ENCODE results near the gene TUBGCP2. TPM values are rescaled to one million over a fixed set of nuclear protein-coding genes. Genes with fewer than 3 reads are reported as not detected.

Gene TUBGCP2
- polyA plus RNA-seq, 1 donor (not counting 4 experiments of a cell fraction or from before 2014, with no cell fraction given) = 55.8 TPM

GRCh38 chr10:133299224-133299623 is 9.4 kb downstream of the TUBGCP2 start:
- Histone ChIP-seq H4K20me1 (ENCODE audit: control insufficient read depth, extremely low read depth, insufficient read depth, low read length) (no peaks in the 10 kb centered on the region), H2AFZ (ENCODE audit: control insufficient read depth, low read length) (no peak overlapping the region), H3K4me2 (ENCODE audit: control insufficient read depth, extremely low read depth, insufficient read depth, low read depth, low read length) (no peak overlapping the region), H3K27me3 (ENCODE audit: control insufficient read depth, extremely low read depth, insufficient read depth, low read length) (no peaks in the 10 kb centered on the region), H3K36me3 (ENCODE audit: control insufficient read depth in 2 of 2, extremely low read depth in 1 of 2, insufficient read depth in 2 of 2, low read length in 2 of 2) (peaks cover 30 to 34% of the 10 kb centered on the region in 2 experiments), H3K4me3 (ENCODE audit: control insufficient read depth in 2 of 3, extremely low read depth in 1 of 3, insufficient read depth in 2 of 3, low read depth in 1 of 3, low read length in 3 of 3) (no peak overlapping the region), H3K9me1 (ENCODE audit: control insufficient read depth, extremely low read depth, insufficient read depth, low read length) (no peaks in the 10 kb centered on the region), H3K79me2 (ENCODE audit: control insufficient read depth, insufficient read depth, low read length) (peaks cover 17% of the 10 kb centered on the region), H3K27ac (ENCODE audit: control insufficient read depth, insufficient read depth, low read length) (no peak overlapping the region), H3K4me1 (ENCODE audit: control insufficient read depth, extremely low read depth, insufficient read depth, low read length) (peaks cover under 1% of the 10 kb centered on the region), H3K9ac (ENCODE audit: control insufficient read depth, extremely low read depth, insufficient read depth, low read length) (no peak overlapping the region), H3K9me3 (ENCODE audit: control insufficient read depth, low read depth, low read length) (no peaks in the 10 kb centered on the region)
- DNase-seq (ENCODE audit: low read depth, low spot score) (no peak), FAIRE-seq (no peak)
- dilution Hi-C loops (cut with MboI; ENCODE audit: extremely low pct_ligation_motif_present, low sequenced_read_pairs) = no loop called here
- TF ChIP-seq EZH2 (IDR thresholded peaks at IDR 0.05; ENCODE audit: low read length) = no peak
- TF ChIP-seq CTCF (optimal IDR thresholded peaks at IDR 0.05 in 1 of 3, IDR thresholded peaks at IDR 0.05 in 1 of 3, conservative IDR thresholded peaks at IDR 0.05 in 1 of 3; ENCODE audit: extremely low read depth in 1 of 3, insufficient read depth in 2 of 3, low read length in 3 of 3) = no peak

- no peak overlapping the region for H3K9ac ChIP-seq (ENCODE audit: control insufficient read depth, extremely low read depth, insufficient read depth, low read length)
- H3K4me3 ChIP-seq (ENCODE audit: control insufficient read depth in 2 of 3, extremely low read depth in 1 of 3, insufficient read depth in 2 of 3, low read depth in 1 of 3, low read length in 3 of 3) = no peak overlapping the region
- FAIRE-seq = no peak
- no peaks in the 10 kb centered on the region for H3K27me3 ChIP-seq (ENCODE audit: control insufficient read depth, extremely low read depth, insufficient read depth, low read length)
- H2AFZ ChIP-seq (ENCODE audit: control insufficient read depth, low read length) = no peak overlapping the region
- TF ChIP-seq CTCF (optimal IDR thresholded peaks at IDR 0.05 in 1 of 3, IDR thresholded peaks at IDR 0.05 in 1 of 3, conservative IDR thresholded peaks at IDR 0.05 in 1 of 3; ENCODE audit: extremely low read depth in 1 of 3, insufficient read depth in 2 of 3, low read length in 3 of 3) (no peak), EZH2 (IDR thresholded peaks at IDR 0.05; ENCODE audit: low read length) (no peak)
- dilution Hi-C loops (cut with MboI; ENCODE audit: extremely low pct_ligation_motif_present, low sequenced_read_pairs) = no loop called here
- no peaks in the 10 kb centered on the region for H4K20me1 ChIP-seq (ENCODE audit: control insufficient read depth, extremely low read depth, insufficient read depth, low read length)
- H3K9me1 ChIP-seq (ENCODE audit: control insufficient read depth, extremely low read depth, insufficient read depth, low read length) = no peaks in the 10 kb centered on the region
- H3K79me2 ChIP-seq (ENCODE audit: control insufficient read depth, insufficient read depth, low read length) = peaks cover 10% of the 10 kb centered on the region
- H3K4me2 ChIP-seq (ENCODE audit: control insufficient read depth, extremely low read depth, insufficient read depth, low read depth, low read length) = no peak overlapping the region
- H3K4me1 ChIP-seq (ENCODE audit: control insufficient read depth, extremely low read depth, insufficient read depth, low read length) = peaks cover 4% of the 10 kb centered on the region
- no peaks in the 10 kb centered on the region for H3K9me3 ChIP-seq (ENCODE audit: control insufficient read depth, low read depth, low read length)
- no peak for DNase-seq (ENCODE audit: low read depth, low spot score)
- peaks cover 30 to 38% of the 10 kb centered on the region in 2 experiments for H3K36me3 ChIP-seq (ENCODE audit: control insufficient read depth in 2 of 2, extremely low read depth in 1 of 2, insufficient read depth in 2 of 2, low read length in 2 of 2)
- H3K27ac ChIP-seq (ENCODE audit: control insufficient read depth, insufficient read depth, low read length) = no peak overlapping the region
These were observed 10.2 kb downstream of the TUBGCP2 start for GRCh38 chr10:133298466-133298865.

All from keratinocyte (primary cell).